Fibroblast of peridontal ligament (primary cell): ENCODE results near the gene GDI2.
"Not testable (repeated sequence)": the region's sequence is repeated elsewhere in the genome, so short reads cannot be mapped to it uniquely, and the experiment has no call there.

Experiments used
- DNase-seq: peaks from one replicate; pipeline ENCODE4 v3.0.0-alpha.2; 2010; ENCODE audit errors: extremely low read depth

GDI2 gene

DNA sequence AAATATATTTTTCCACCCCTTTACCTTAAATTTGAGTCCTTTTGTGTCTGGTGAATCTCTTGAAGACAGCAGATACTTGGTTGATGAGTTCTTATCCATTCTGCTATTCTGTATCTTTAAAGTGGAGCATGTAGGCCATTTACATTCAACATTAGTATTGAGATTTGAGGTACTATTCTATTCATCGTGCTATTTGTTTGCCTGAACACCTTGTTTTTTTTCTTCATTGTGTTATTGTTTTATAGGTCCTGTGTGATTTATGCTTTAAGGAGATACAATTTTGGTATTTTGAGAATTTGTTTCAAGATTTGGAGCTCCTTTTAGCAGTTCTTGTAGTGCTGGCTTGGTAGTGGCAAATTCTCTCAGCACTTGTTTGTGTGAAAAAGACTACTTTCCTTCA is 29.9 kb downstream of the GDI2 start:
- DNase-seq = no peak

DNA sequence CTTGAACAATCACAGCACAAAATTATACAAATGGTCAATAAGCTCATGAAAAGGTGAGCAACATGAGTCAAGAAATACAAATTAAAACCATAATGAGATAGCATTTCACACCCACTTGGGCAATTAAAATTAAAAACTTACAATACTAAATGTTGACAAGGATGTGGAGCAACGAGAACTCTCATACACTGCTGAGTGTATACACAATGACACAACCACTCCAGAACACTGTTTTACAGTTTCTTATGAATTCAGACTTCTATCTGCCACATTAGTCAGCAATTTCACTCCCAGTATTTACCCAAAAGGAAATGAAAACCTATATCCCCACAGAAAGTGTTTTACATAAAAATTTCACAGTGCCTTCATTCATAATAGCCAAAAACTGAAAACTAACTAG is 31.1 kb downstream of the GDI2 start:
- no peak for DNase-seq

DNA sequence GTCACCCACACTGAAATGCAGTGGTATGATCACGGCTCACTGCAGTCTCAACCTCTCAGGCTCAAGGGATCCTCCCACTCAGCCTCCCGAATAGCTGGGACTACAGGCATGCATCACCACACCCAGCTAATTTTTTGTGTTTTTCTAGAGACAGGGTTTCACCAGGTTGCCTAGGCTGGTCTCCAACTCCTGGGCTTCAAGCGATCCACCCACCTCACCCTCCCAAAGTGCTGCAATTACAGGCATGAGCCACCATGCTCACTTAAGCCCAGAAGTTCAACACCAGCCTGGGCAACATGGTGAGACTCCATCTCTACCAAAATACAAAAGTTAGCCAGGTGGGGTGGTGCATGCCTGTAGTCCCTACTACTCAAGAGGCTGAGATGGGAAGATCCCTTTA is 33.5 kb downstream of the GDI2 start:
- no peak for DNase-seq

- not testable (repeated sequence) for DNase-seq
Measured at GRCh38 chr10:5777758-5778157, 35.5 kb downstream of the GDI2 start.

DNA sequence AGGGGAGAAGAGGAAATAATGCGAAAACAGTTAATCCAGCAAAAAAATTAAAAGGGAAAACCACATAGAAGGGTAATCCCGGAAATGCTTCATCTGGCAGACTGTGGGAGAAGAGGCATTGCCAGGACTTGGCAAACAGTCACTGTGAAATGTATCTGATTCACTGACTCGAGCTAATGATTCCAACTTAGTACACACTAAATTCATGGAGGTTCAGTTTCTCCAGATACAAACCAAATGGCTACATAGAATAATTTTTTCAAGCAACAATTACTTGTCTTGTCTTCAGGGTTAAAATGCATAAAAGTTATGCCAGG is 36.4 kb downstream of the GDI2 start:
- DNase-seq = peak; percentile 76

GRCh38 chr10:5776136-5776880 is 36.9 kb downstream of the GDI2 start:
- peak; percentile 57 for DNase-seq

GRCh38 chr10:5775685-5776084 is 37.5 kb downstream of the GDI2 start:
- no peak for DNase-seq

DNA sequence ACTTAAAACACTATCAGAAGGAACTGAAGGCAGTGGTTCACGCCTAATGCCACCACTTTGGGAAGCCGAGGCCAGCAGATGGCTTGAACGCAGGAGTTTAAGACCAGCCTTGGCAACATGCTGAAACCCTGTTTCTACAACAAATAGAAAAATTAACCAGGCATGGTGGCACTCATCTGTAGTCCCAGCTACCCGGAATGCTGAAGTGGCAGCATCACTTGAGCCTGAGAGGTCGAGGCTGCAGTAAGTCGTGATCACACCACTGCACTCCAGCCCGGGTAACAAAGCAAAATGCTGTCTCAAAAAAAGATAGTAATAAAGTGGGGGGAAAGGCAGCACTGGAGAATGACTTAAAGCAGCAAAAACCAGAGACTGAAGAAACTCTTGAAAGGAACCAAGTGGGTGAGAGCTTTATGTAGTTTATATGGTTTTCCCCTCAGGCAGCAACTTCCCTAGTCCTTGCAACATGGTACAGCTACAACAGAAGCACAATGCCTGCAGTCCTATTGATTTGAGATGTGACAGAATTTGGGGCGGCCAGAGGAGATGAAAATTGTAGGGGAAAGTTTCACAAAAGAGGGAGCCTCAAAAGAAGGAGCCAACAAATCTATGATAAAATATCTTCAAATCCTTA is 38.1 kb downstream of the GDI2 start:
- DNase-seq = no peak

- DNase-seq = no peak
Measured at GRCh38 chr10:5766189-5766588, 47.0 kb downstream of the GDI2 start.

- no peak for DNase-seq
Measured at GRCh38 chr10:5765617-5766016, 47.6 kb downstream of the GDI2 start.

- DNase-seq = no peak
Measured at GRCh38 chr10:5764422-5765297, 48.6 kb downstream of the GDI2 start.

DNA sequence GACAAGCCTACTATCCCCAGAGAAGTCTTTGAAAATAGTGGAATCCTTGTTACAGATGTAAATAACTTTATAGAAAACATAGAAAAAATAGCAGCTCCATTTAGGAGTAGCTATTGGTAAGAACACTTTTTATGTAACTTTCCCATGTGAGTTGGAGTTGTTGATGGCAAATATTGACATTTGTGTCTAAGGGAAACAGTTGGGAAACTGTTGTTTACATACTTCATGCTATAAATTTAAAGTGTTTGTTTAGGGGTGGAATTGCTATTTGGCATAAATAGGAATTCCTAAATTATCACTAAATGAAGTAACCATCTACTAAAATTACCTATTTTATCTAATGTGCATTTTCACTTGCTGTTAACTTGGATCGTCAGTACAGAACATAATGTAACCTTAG is 50.7 kb downstream of the GDI2 start:
- no peak for DNase-seq

DNA sequence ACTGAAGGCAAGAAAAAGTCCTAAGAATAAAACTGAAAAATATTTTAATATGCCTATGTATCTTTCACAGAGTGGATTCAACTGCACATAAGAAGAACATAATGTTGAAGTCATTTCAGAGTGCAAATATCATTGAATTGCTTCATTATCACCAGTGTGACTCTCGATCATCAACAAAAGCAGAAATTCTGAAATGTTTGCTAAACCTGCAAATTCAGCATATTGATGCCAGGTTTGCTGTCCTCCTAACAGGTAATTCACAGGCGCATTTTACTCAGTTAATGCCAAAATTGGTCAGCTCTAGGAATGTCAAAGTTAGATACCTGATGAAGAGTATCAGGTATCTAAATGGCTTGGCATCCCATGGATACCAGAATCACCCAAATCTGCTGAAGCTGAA is 52.0 kb downstream of the GDI2 start:
- DNase-seq = no peak

- peak; percentile 5 for DNase-seq
Measured at GRCh38 chr10:5760515-5760914, 52.7 kb downstream of the GDI2 start.

GRCh38 chr10:5758927-5759326 is 54.3 kb downstream of the GDI2 start:
- DNase-seq = no peak

- no peak for DNase-seq
Measured at GRCh38 chr10:5757766-5758517, 55.3 kb downstream of the GDI2 start.

GRCh38 chr10:5752301-5752871 is 60.8 kb downstream of the GDI2 start:
- no peak for DNase-seq

GRCh38 chr10:5751601-5752253 is 61.5 kb downstream of the GDI2 start:
- DNase-seq = no peak

- DNase-seq = no peak
Measured at GRCh38 chr10:5748394-5748803, 64.8 kb downstream of the GDI2 start.

DNA sequence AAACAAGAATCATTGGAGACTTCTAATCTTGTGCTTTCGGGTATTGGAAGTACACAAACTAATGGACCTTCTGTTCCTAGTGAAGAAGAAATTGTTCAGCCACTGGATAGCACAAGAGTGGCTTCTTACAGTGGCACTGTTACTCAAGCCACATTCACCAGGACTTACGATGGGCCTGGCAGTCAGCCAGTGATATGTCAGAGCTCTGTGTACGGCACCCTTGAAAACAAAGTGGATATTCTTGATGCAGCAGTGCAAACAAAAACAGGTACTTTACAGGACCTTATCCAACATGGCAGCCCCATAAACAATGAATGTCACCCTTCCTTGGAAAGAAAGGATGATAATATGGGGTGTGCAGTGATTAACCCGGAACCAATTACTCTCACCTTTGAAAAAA is 67.0 kb downstream of the GDI2 start:
- DNase-seq = no peak

GRCh38 chr10:5744849-5745248 is 68.4 kb downstream of the GDI2 start:
- DNase-seq = no peak
